Esophagus muscularis mucosa (tissue), 4 donors: ENCODE data around the gene C6orf89. TPM values are rescaled to one million over a fixed set of nuclear protein-coding genes. Genes with fewer than 3 reads are reported as not detected.
A peak's percentile ranks its signal among the peaks of the same experiment; 100 is the strongest.

Experiments used
- DNase-seq: peaks from one replicate; pipeline ENCODE4 v3.0.0-alpha.2; 2017; ENCODE audit errors: extremely low spot score
- H3K27ac ChIP-seq, 4 donors: fragments of 200-600 bp; sonication (generic); replicated peaks in 1 of 4; 1 replicate in 3 of 4; 2 replicates in 1 of 4; pipeline ENCODE4 v1.5.1; 2016 to 2019; ENCODE audit warnings: mild to moderate bottlenecking in 1 of 4
- H3K27me3 ChIP-seq, 4 donors: fragments of 200-600 bp; sonication (generic); one replicate each; pipeline versions ENCODE4 v1.5.1 to v1.6.0; 2016 to 2019
- H3K36me3 ChIP-seq, 4 donors: fragments of 200-600 bp; sonication (generic); one replicate each; pipeline ENCODE4 v1.5.1; 2016 to 2019
- H3K4me1 ChIP-seq, 4 donors: fragments of 200-600 bp; sonication (generic); one replicate each; pipeline ENCODE4 v1.5.1; 2016 to 2019
- H3K4me3 ChIP-seq, 4 donors: fragments of 200-600 bp; sonication (generic); 1 replicate in 2 of 4; 2 replicates in 2 of 4; pipeline ENCODE4 v1.5.1; 2016 to 2019; ENCODE audit warnings: mild to moderate bottlenecking in 4 of 4, moderate library complexity in 1 of 4
- H3K9me3 ChIP-seq, 4 donors: fragments of 200-600 bp; sonication (generic); 1 replicate in 3 of 4; 2 replicates in 1 of 4; pipeline ENCODE4 v1.5.1; 2016 to 2019
- CTCF ChIP-seq, 3 experiments: fragments of 200-600 bp in 2 of 3; fragments of 450-650 bp in 1 of 3; sonication (generic) in 2 of 3; IDR thresholded peaks; one replicate each; pipeline ENCODE4 v1.5.1; 2017 to 2019; ENCODE audit warnings: antibody characterized with exemption in 3 of 3, mild to moderate bottlenecking in 2 of 3, moderate library complexity in 1 of 3
- EP300 ChIP-seq: sonication (generic); formaldehyde crosslinking; IDR thresholded peaks from one replicate; pipeline ENCODE4 v1.6.1; 2017; ENCODE audit warnings: antibody characterized with exemption
- POLR2A ChIP-seq: fragments of 450-650 bp; IDR thresholded peaks from one replicate; pipeline ENCODE4 v1.6.1; 2017; ENCODE audit warnings: antibody characterized with exemption, moderate library complexity, mild to moderate bottlenecking, low read depth
- POLR2AphosphoS5 ChIP-seq, 2 donors: sonication (generic); formaldehyde crosslinking; IDR thresholded peaks; one replicate each; pipeline ENCODE4 v1.6.1; 2017; ENCODE audit warnings: antibody characterized with exemption in 2 of 2
- WGBS: methylation state at CpG from one replicate; pipeline ENCODE4 v1.1.5; 2018; 5-methylcytosine and 5-hydroxymethylcytosine counted together
- intact Hi-C: fragments of 100-400 bp; cut with DNase I; formaldehyde crosslinking; loops from one replicate; pipeline ENCODE4 v1.15.1; 2023
- total RNA-seq, 4 donors: library from RNA; depleted of rRNA; stranded (reverse); fragments of >200 nt; gene quantifications; one replicate each; pipeline versions ENCODE4 v1.1.0 to v1.2.1, GENCODE V29; 2016

C6orf89 gene
- total RNA-seq, 4 donors from 2014 or later: 56.5 to 66.2 (median 59.0) TPM

DNA sequence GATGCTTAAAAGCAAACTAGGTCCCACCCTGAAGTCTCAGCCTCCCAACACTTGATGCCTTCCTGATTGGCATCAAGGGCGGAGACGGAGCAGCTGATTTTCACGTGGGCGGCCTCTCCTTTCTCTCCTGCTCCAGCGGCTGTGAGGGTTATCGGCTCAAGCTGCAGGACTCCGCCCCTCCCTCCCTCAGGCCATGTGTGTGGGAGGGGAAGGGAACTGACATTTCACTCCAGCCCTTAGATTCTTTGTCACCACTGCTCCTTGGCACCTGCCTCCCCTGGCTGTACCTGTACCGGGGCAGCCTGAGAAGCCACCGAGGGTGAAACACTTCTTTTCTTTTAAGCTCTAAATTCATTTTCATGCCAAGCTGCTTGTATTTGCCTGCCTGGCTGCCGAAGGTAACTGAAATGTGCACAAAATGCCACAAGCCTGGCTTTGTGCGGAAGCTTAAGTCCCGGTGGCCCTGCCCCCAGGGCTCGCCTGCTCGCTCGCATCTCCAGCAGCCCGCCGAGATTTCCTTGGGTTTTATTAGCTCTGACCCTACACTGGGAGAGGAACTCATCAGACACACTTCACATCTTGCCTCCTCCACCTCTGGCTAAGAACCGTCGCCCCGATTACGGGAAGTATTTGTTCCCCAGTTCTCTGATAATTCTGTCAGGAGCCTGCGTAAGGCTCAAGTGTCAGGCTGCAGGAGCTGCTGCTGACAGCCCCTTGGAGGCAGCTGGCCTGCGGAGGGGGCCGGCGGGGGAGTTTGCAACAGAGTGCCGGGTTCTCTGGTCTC is 36.9 kb upstream of the C6orf89 start:
- TF ChIP-seq POLR2AphosphoS5 (IDR thresholded peaks at IDR 0.05): no peak
- no peak for TF ChIP-seq CTCF (IDR thresholded peaks at IDR 0.05)
- no peak for TF ChIP-seq EP300
- no peak for TF ChIP-seq POLR2A
- no peaks in the 10 kb centered on the region for H3K36me3 ChIP-seq
- no peak overlapping the region for H3K4me3 ChIP-seq
- no peaks in the 10 kb centered on the region for H3K9me3 ChIP-seq
- no peak for DNase-seq
- peaks cover 22 to 48% (median 38%) of the 10 kb centered on the region in 4 donors for H3K4me1 ChIP-seq
- 52% methylated on average over 21 of the region's 26 CpGs for WGBS
- no peak overlapping the region for H3K27ac ChIP-seq
- intact Hi-C loops: no loop called here
- no peaks in the 10 kb centered on the region for H3K27me3 ChIP-seq

DNA sequence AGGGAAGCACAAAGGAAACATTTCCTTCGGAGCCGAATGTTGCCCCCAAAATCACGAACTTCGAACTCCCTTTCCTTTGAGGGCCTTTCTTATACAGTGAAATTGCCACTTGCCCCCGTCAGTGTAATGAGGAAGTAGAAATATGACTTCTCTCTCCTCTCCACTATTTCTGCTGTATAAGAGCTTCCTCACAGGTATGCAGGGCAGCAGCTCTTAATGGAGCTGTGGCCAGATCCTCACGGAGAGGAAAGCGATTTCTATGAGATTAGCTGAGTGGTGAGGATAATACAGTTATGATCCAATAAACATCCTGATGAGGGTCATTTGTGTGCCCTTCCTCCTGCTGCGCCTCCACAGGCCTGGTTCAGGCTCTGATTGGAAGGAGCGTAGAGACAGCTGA is 35.7 kb upstream of the C6orf89 start:
- no peaks in the 10 kb centered on the region for H3K27me3 ChIP-seq
- no peak for DNase-seq
- H3K27ac ChIP-seq: no peak overlapping the region
- intact Hi-C loops: loop anchor here (2.0 to 10.0 kb wide), 2 partner anchors 83 to 225 kb away; no protein-coding TSS in a partner anchor
- no peak for TF ChIP-seq POLR2A
- no peak for TF ChIP-seq EP300
- no peak for TF ChIP-seq POLR2AphosphoS5 (IDR thresholded peaks at IDR 0.05)
- no peak for TF ChIP-seq CTCF (IDR thresholded peaks at IDR 0.05)
- WGBS: 81% methylated on average over 8 of the region's 9 CpGs
- peaks cover 0 to 9% (median 2%) of the 10 kb centered on the region in 4 donors for H3K36me3 ChIP-seq
- peaks cover 24 to 46% (median 40%) of the 10 kb centered on the region in 4 donors for H3K4me1 ChIP-seq
- H3K4me3 ChIP-seq: no peak overlapping the region
- no peaks in the 10 kb centered on the region for H3K9me3 ChIP-seq

GRCh38 chr6:36851149-36851614 is 34.6 kb upstream of the C6orf89 start:
- no peak for TF ChIP-seq POLR2AphosphoS5 (IDR thresholded peaks at IDR 0.05)
- TF ChIP-seq CTCF (IDR thresholded peaks at IDR 0.05): peak; percentile 60 to 83 (median 71)
- TF ChIP-seq POLR2A: no peak
- no peak for TF ChIP-seq EP300
- Histone ChIP-seq H3K4me3 (no peak overlapping the region), H3K4me1 (peaks cover 29 to 50% (median 40%) of the 10 kb centered on the region in 4 donors), H3K27ac (peak overlapping the region; percentile 37 to 60 (median 57)), H3K36me3 (peaks cover 0 to 19% (median 7%) of the 10 kb centered on the region in 4 donors), H3K9me3 (no peaks in the 10 kb centered on the region), H3K27me3 (no peaks in the 10 kb centered on the region)
- intact Hi-C loops: loop anchor here (2.0 to 10.0 kb wide), 2 partner anchors 84 to 226 kb away; no protein-coding TSS in a partner anchor
- no peak for DNase-seq
- WGBS: 29% methylated on average over 3 of the region's 3 CpGs

- DNase-seq: no peak
- intact Hi-C loops: loop anchor here (2.0 to 10.0 kb wide), 2 partner anchors 85 to 227 kb away; no protein-coding TSS in a partner anchor
- no peaks in the 10 kb centered on the region for H3K9me3 ChIP-seq
- 42% methylated on average over 4 of the region's 4 CpGs for WGBS
- H3K4me3 ChIP-seq: no peak overlapping the region
- H3K36me3 ChIP-seq: peaks cover 0 to 19% (median 7%) of the 10 kb centered on the region in 4 donors
- no peaks in the 10 kb centered on the region for H3K27me3 ChIP-seq
- H3K27ac ChIP-seq: peak overlapping the region; percentile 37 to 60 (median 57)
- peaks cover 33 to 55% (median 40%) of the 10 kb centered on the region in 4 donors for H3K4me1 ChIP-seq
- TF ChIP-seq CTCF (IDR thresholded peaks at IDR 0.05) (no peak), EP300 (no peak), POLR2A (no peak), POLR2AphosphoS5 (IDR thresholded peaks at IDR 0.05) (no peak)
Measured at GRCh38 chr6:36851626-36852025, 34.1 kb upstream of the C6orf89 start.
